Activated CD4-positive, alpha-beta T cell treated with anti-CD3 and anti-CD28 coated beads, Interleukin-2, amount 10 ng/mL, durations not matched to agents 7 days and 5 days (primary cell): ENCODE data around the gene PTRH1. TPM values are rescaled to one million over a fixed set of nuclear protein-coding genes. Genes with fewer than 3 reads are reported as not detected.

Source experiments
- CTCF ChIA-PET: fragments of 350-600 bp; sonication (Branson Sonifier 250); formaldehyde crosslinking; loops from one replicate; lab custom pipeline; 2021; ENCODE audit warnings: antibody characterized with exemption; lab: Charles Lee
- POLR2A ChIA-PET: fragments of 350-600 bp; sonication (Branson Sonifier 250); formaldehyde crosslinking; loops from one replicate; lab custom pipeline; 2021; ENCODE audit warnings: antibody characterized with exemption; lab: Charles Lee
- DNase-seq: peaks from one replicate; pipeline ENCODE4 v3.0.0-alpha.2; 2020
- H3K27ac Mint-ChIP-seq: one replicate; pipeline ENCODE4 v1.8.0; 2021; ENCODE audit warnings: mild to moderate bottlenecking, moderate library complexity, mixed read lengths
- H3K27me3 Mint-ChIP-seq: one replicate; pipeline ENCODE4 v1.8.0; 2021; ENCODE audit warnings: mixed read lengths
- H3K36me3 Mint-ChIP-seq: one replicate; pipeline ENCODE4 v1.8.0; 2021; ENCODE audit warnings: low read depth, mixed read lengths
- H3K4me1 Mint-ChIP-seq: one replicate; pipeline ENCODE4 v1.8.0; 2021; ENCODE audit warnings: mixed read lengths
- H3K4me3 Mint-ChIP-seq: one replicate; pipeline ENCODE4 v1.8.0; 2021; ENCODE audit warnings: mild to moderate bottlenecking, moderate library complexity, mixed read lengths
- H3K9me3 Mint-ChIP-seq: one replicate; pipeline ENCODE4 v1.8.0; 2021; ENCODE audit warnings: mixed read lengths
- total RNA-seq, 2 experiments: library from RNA; stranded (reverse); gene quantifications; one replicate each; pipeline ENCODE4 v1.2.3, GENCODE V29; 2021

Gene PTRH1
- total RNA-seq, 2 experiments from 2014 or later = 8.7 to 11.0 TPM

GRCh38 chr9:127698985-127699670, 16.3 kb downstream of the PTRH1 start:
- no peaks in the 10 kb centered on the region for H3K36me3 Mint-ChIP-seq
- peak overlapping the region; percentile 76 for H3K27ac Mint-ChIP-seq
- H3K27me3 Mint-ChIP-seq = no peaks in the 10 kb centered on the region
- no peaks in the 10 kb centered on the region for H3K9me3 Mint-ChIP-seq
- POLR2A ChIA-PET = no interaction called here
- peaks cover 16% of the 10 kb centered on the region for H3K4me1 Mint-ChIP-seq
- DNase-seq = peak; percentile 85
- CTCF ChIA-PET = interaction anchor here (0.6 kb wide), 1 partner anchor 64 kb away, joined by 4 read pairs; no protein-coding TSS in a partner anchor
- H3K4me3 Mint-ChIP-seq = peak overlapping the region; percentile 33

GRCh38 chr9:127698386-127698785, 17.1 kb downstream of the PTRH1 start:
- DNase-seq = no peak
- Mint-ChIP-seq H3K36me3 (no peaks in the 10 kb centered on the region), H3K4me3 (no peak overlapping the region), H3K9me3 (no peaks in the 10 kb centered on the region), H3K4me1 (peaks cover 16% of the 10 kb centered on the region), H3K27me3 (no peaks in the 10 kb centered on the region), H3K27ac (no peak overlapping the region)
- CTCF ChIA-PET = no interaction called here
- POLR2A ChIA-PET = no interaction called here

- Mint-ChIP-seq H3K4me1 (peaks cover 15% of the 10 kb centered on the region), H3K27ac (no peak overlapping the region), H3K27me3 (no peaks in the 10 kb centered on the region), H3K4me3 (no peak overlapping the region), H3K36me3 (no peaks in the 10 kb centered on the region), H3K9me3 (no peaks in the 10 kb centered on the region)
- ChIA-PET CTCF (no interaction called here), POLR2A (no interaction called here)
- no peak for DNase-seq
Observed at GRCh38 chr9:127697575-127697974, 17.9 kb downstream of the PTRH1 start.

GRCh38 chr9:127694890-127695720, 20.4 kb downstream of the PTRH1 start:
- H3K27me3 Mint-ChIP-seq = no peaks in the 10 kb centered on the region
- H3K4me1 Mint-ChIP-seq = peaks cover 13% of the 10 kb centered on the region
- H3K9me3 Mint-ChIP-seq = no peaks in the 10 kb centered on the region
- H3K4me3 Mint-ChIP-seq = no peak overlapping the region
- ChIA-PET CTCF (interaction anchor here (0.6 to 1.5 kb wide), 2 partner anchors 14 to 131 kb away, joined by 3 to 4 read pairs; no protein-coding TSS in a partner anchor), POLR2A (no interaction called here)
- peak overlapping the region; percentile 1 for H3K27ac Mint-ChIP-seq
- no peaks in the 10 kb centered on the region for H3K36me3 Mint-ChIP-seq
- no peak for DNase-seq

GRCh38 chr9:127693697-127694096, 21.8 kb downstream of the PTRH1 start:
- no peaks in the 10 kb centered on the region for H3K36me3 Mint-ChIP-seq
- H3K27me3 Mint-ChIP-seq = no peaks in the 10 kb centered on the region
- peaks cover 2% of the 10 kb centered on the region for H3K4me1 Mint-ChIP-seq
- no peaks in the 10 kb centered on the region for H3K9me3 Mint-ChIP-seq
- H3K27ac Mint-ChIP-seq = no peak overlapping the region
- ChIA-PET POLR2A (no interaction called here), CTCF (interaction anchor here (1.5 kb wide), 1 partner anchor 12 kb away, joined by 3 read pairs; no protein-coding TSS in a partner anchor)
- DNase-seq = no peak
- H3K4me3 Mint-ChIP-seq = no peak overlapping the region

- ChIA-PET POLR2A (no interaction called here), CTCF (interaction anchor here (1.5 kb wide), 1 partner anchor 12 kb away, joined by 3 read pairs; no protein-coding TSS in a partner anchor)
- H3K4me3 Mint-ChIP-seq = no peak overlapping the region
- no peaks in the 10 kb centered on the region for H3K27me3 Mint-ChIP-seq
- no peaks in the 10 kb centered on the region for H3K36me3 Mint-ChIP-seq
- H3K27ac Mint-ChIP-seq = no peak overlapping the region
- no peaks in the 10 kb centered on the region for H3K9me3 Mint-ChIP-seq
- peaks cover under 1% of the 10 kb centered on the region for H3K4me1 Mint-ChIP-seq
- no peak for DNase-seq
Observed at GRCh38 chr9:127693143-127693542, 22.3 kb downstream of the PTRH1 start.

GRCh38 chr9:127692071-127692470, 23.4 kb downstream of the PTRH1 start:
- no peak for DNase-seq

GRCh38 chr9:127690735-127691134, 24.7 kb downstream of the PTRH1 start:
- ChIA-PET POLR2A (no interaction called here), CTCF (interaction anchor here (0.7 kb wide), 1 partner anchor 116 kb away, joined by 3 read pairs; no protein-coding TSS in a partner anchor)
- Mint-ChIP-seq H3K4me3 (no peak overlapping the region), H3K9me3 (no peaks in the 10 kb centered on the region), H3K27me3 (no peaks in the 10 kb centered on the region), H3K27ac (no peak overlapping the region), H3K36me3 (no peaks in the 10 kb centered on the region), H3K4me1 (no peaks in the 10 kb centered on the region)
- no peak for DNase-seq

More at GRCh38 chr9:127692071-127692470, 23.4 kb downstream of the PTRH1 start:
- Mint-ChIP-seq H3K27ac (no peak overlapping the region), H3K36me3 (no peaks in the 10 kb centered on the region), H3K4me3 (no peak overlapping the region), H3K27me3 (no peaks in the 10 kb centered on the region), H3K9me3 (no peaks in the 10 kb centered on the region), H3K4me1 (no peaks in the 10 kb centered on the region)
- ChIA-PET CTCF (interaction anchor here (0.9 kb wide), 1 partner anchor 43 kb away, joined by 3 read pairs; the partner anchor contains the start of gene TOR2A), POLR2A (no interaction called here)

- H3K9me3 Mint-ChIP-seq = no peaks in the 10 kb centered on the region
- no peaks in the 10 kb centered on the region for H3K27me3 Mint-ChIP-seq
- CTCF ChIA-PET = no interaction called here
- DNase-seq = no peak
- POLR2A ChIA-PET = no interaction called here
- no peak overlapping the region for H3K4me3 Mint-ChIP-seq
- no peak overlapping the region for H3K27ac Mint-ChIP-seq
- no peaks in the 10 kb centered on the region for H3K4me1 Mint-ChIP-seq
- H3K36me3 Mint-ChIP-seq = no peaks in the 10 kb centered on the region
Observed at GRCh38 chr9:127689329-127690000, 26.0 kb downstream of the PTRH1 start.

- CTCF ChIA-PET = interaction anchor here (0.5 to 1.5 kb wide), 6 partner anchors 19 to 862 kb away, joined by 3 to 7 read pairs (median 4); partner anchors contain the start of gene TOR2A
Observed at GRCh38 chr9:127686461-127687393, 28.7 kb downstream of the PTRH1 start.

GRCh38 chr9:127684576-127684975, 30.9 kb downstream of the PTRH1 start:
- ChIA-PET POLR2A (no interaction called here), CTCF (interaction anchor here (0.6 to 1.9 kb wide), 2 partner anchors 50 to 261 kb away, joined by 3 to 5 read pairs; partner anchors contain the start of gene TOR2A)
- H3K9me3 Mint-ChIP-seq = no peaks in the 10 kb centered on the region
- no peak overlapping the region for H3K27ac Mint-ChIP-seq
- H3K36me3 Mint-ChIP-seq = no peaks in the 10 kb centered on the region
- no peak overlapping the region for H3K4me3 Mint-ChIP-seq
- no peaks in the 10 kb centered on the region for H3K4me1 Mint-ChIP-seq
- H3K27me3 Mint-ChIP-seq = no peaks in the 10 kb centered on the region
- DNase-seq = no peak

More at GRCh38 chr9:127686461-127687393, 28.7 kb downstream of the PTRH1 start:
- no peak for DNase-seq
- H3K9me3 Mint-ChIP-seq = no peaks in the 10 kb centered on the region
- no peaks in the 10 kb centered on the region for H3K27me3 Mint-ChIP-seq
- POLR2A ChIA-PET = no interaction called here
- no peak overlapping the region for H3K27ac Mint-ChIP-seq
- no peaks in the 10 kb centered on the region for H3K36me3 Mint-ChIP-seq
- H3K4me1 Mint-ChIP-seq = no peaks in the 10 kb centered on the region
- no peak overlapping the region for H3K4me3 Mint-ChIP-seq
